K562 (cell line): ENCODE data around the gene NFATC3. TPM values are rescaled to one million over a fixed set of nuclear protein-coding genes. Genes with fewer than 3 reads are reported as not detected.

Experiments used
- ATAC-seq: fragments of 200-7000 bp; cut with Tn5 transposase; 3 replicates; pipeline ENCODE4 v1.9.1; 2020; ENCODE audit warnings: moderate library complexity
- BruUV-seq: library from RNA; stranded (reverse); fragments of 400-500 nt; replicated peaks from 2 replicates; lab custom pipeline; 2021; lab: Mats Ljungman, UMichigan
- CTCF ChIA-PET: fragments of 300-600 bp; formaldehyde crosslinking; extraction: SDS; loops from one replicate; lab custom pipeline; 2021; ENCODE audit warnings: low intra/inter-chr PET ratio; lab: Yijun Ruan, JAX
- POLR2A ChIA-PET: fragments of 300-600, 350-650 bp; sonication (Branson Sonifier 250); formaldehyde crosslinking; extraction: SDS; loops from one replicate; lab custom pipeline; 2021; ENCODE audit warnings: antibody characterized with exemption, inconsistent platforms; lab: Yijun Ruan, JAX
- DNase-seq, 4 experiments: peaks; one replicate each; pipeline versions ENCODE4 v3.0.0 to v3.0.0-alpha.2; 2011 to 2018; ENCODE audit warnings: low spot score in 3 of 4, mixed read lengths in 3 of 4; ENCODE audit errors: extremely low read depth in 1 of 4
- FAIRE-seq: peaks from 2 replicates; lab custom pipeline; 2011; peaks lifted over from hg19 to GRCh38; lab: Jason Lieb, UNC
- H2AFZ ChIP-seq: 2 replicates; pipeline ENCODE4 v1.6.0; 2011; ENCODE audit warnings: low read depth, low read length, control low read depth, inconsistent platforms
- H3K27ac ChIP-seq: fragments of 200-600 bp; 3 replicates; pipeline ENCODE4 v1.8.0; 2011; ENCODE audit warnings: low read depth, mild to moderate bottlenecking, control low read depth, inconsistent platforms, low read length, moderate library complexity, mixed read lengths; ENCODE audit errors: extremely low read depth
- H3K27me3 ChIP-seq, 2 experiments: fragments of 300-600 bp in 1 of 2; 2 replicates in 1 of 2; 3 replicates in 1 of 2; pipeline versions ENCODE4 v1.6.0 to v1.8.0; 2011; ENCODE audit warnings: inconsistent platforms in 2 of 2, low read length in 2 of 2, mild to moderate bottlenecking in 1 of 2, mixed read lengths in 1 of 2, moderate library complexity in 1 of 2; ENCODE audit not compliant: control insufficient read depth in 2 of 2, insufficient read depth in 2 of 2
- H3K36me3 ChIP-seq: fragments of 300-600 bp; 3 replicates; pipeline ENCODE4 v1.8.0; 2011; ENCODE audit warnings: mild to moderate bottlenecking, low read length, inconsistent platforms; ENCODE audit not compliant: control insufficient read depth, insufficient read depth
- H3K4me1 ChIP-seq, 2 experiments: fragments of 200-600 bp in 1 of 2; replicated peaks in 1 of 2; 2 replicates in 1 of 2; 3 replicates in 1 of 2; pipeline versions ENCODE4 v1.5.1 to v1.8.0; 2011; ENCODE audit warnings: inconsistent platforms in 2 of 2, low read length in 2 of 2, mild to moderate bottlenecking in 1 of 2, mixed read lengths in 1 of 2, moderate library complexity in 1 of 2; ENCODE audit not compliant: control insufficient read depth in 2 of 2, insufficient read depth in 2 of 2
- H3K4me2 ChIP-seq: 2 replicates; pipeline ENCODE4 v1.6.1; 2011; ENCODE audit warnings: low read length, control low read depth, inconsistent platforms, mixed read lengths; ENCODE audit not compliant: insufficient read depth
- H3K4me3 ChIP-seq: fragments of 200-600 bp; sonication (generic), shearing (Covaris generic); 2 replicates; pipeline ENCODE4 v1.5.1; 2016; ENCODE audit warnings: control low read depth, inconsistent platforms
- H3K79me2 ChIP-seq: fragments of 200-600 bp; 3 replicates; pipeline ENCODE4 v1.8.0; 2011; ENCODE audit warnings: low read length, inconsistent platforms; ENCODE audit not compliant: control insufficient read depth, insufficient read depth
- H3K9ac ChIP-seq, 2 experiments: 2 replicates each; pipeline versions ENCODE4 v1.6.0 to v1.6.1; 2011; ENCODE audit warnings: low read depth in 2 of 2, low read length in 2 of 2, control low read depth in 1 of 2, inconsistent platforms in 1 of 2, mild to moderate bottlenecking in 1 of 2, mixed read lengths in 1 of 2; ENCODE audit not compliant: insufficient read depth in 1 of 2
- H3K9me1 ChIP-seq: one replicate; pipeline ENCODE4 v1.6.0; 2011; ENCODE audit warnings: inconsistent platforms, mild to moderate bottlenecking, low read length, moderate library complexity; ENCODE audit not compliant: control insufficient read depth, insufficient read depth
- H3K9me3 ChIP-seq: replicated peaks from 2 replicates; pipeline ENCODE4 v1.5.1; 2011; ENCODE audit warnings: low read depth, low read length, inconsistent platforms; ENCODE audit not compliant: control insufficient read depth, insufficient read depth
- H4K20me1 ChIP-seq: replicated peaks from 2 replicates; pipeline ENCODE4 v1.6.1; 2011; ENCODE audit warnings: low read length, inconsistent platforms, mixed read lengths; ENCODE audit not compliant: control insufficient read depth, insufficient read depth
- BDP1 ChIP-seq: IDR thresholded peaks from 3 replicates; pipeline ENCODE4 v1.6.1; 2011; ENCODE audit not compliant: insufficient read length, insufficient read depth
- CREB3L1 ChIP-seq: fragments of 450-650 bp; IDR thresholded peaks from 2 replicates; pipeline ENCODE4 v1.6.1; 2014; ENCODE audit warnings: low read depth, mild to moderate bottlenecking, moderate library complexity, borderline replicate concordance
- DEAF1 ChIP-seq: fragments of 450-650 bp; formaldehyde crosslinking; IDR thresholded peaks from 2 replicates; pipeline ENCODE4 v1.4.0; 2020; ENCODE audit warnings: mild to moderate bottlenecking, moderate library complexity
- HIVEP1 ChIP-seq: fragments of 250-450 bp; sonication (Bioruptor Pico); IDR thresholded peaks from 2 replicates; pipeline ENCODE4 v1.4.0; 2020; ENCODE audit warnings: mild to moderate bottlenecking
- MEIS2 ChIP-seq: fragments of 450-650 bp; IDR thresholded peaks from 2 replicates; pipeline ENCODE4 v1.6.1; 2014; ENCODE audit warnings: mild to moderate bottlenecking; ENCODE audit not compliant: partially characterized antibody
- TCF7 ChIP-seq: sonication (generic); IDR thresholded peaks from 2 replicates; pipeline ENCODE4 v1.6.1; 2016; ENCODE audit warnings: antibody characterized with exemption, borderline replicate concordance
- ZNF24 ChIP-seq: fragments of 450-650 bp; IDR thresholded peaks from 2 replicates; pipeline ENCODE4 v1.6.1; 2016
- ZNF766 ChIP-seq: fragments of 200-800 bp; sonication (Bioruptor generic); conservative IDR thresholded peaks from 2 replicates; pipeline ENCODE4 v1.6.1; 2016; ENCODE audit warnings: missing genetic modification characterization, missing compliant biosample characterization
- WGBS: fragments of 100-300 bp; shearing (Covaris generic); methylation state at CpG from one replicate; pipeline ENCODE4 v1.1.6; 2016; ENCODE audit warnings: low coverage, mixed read lengths; ENCODE audit not compliant: insufficient coverage; ENCODE audit errors: missing lambda C conversion rate; 5-methylcytosine and 5-hydroxymethylcytosine counted together
- in situ Hi-C: fragments of 300-500 bp; cut with MboI; formaldehyde crosslinking; loops from 4 replicates; pipeline ENCODE4 v1.15.0; 2018; ENCODE audit warnings: inconsistent platforms, mixed read lengths
- intact Hi-C: fragments of 100-400 bp; cut with micrococcal nuclease; formaldehyde crosslinking; loops from 2 replicates; pipeline ENCODE4 v1.14.2; 2022
- polyA plus RNA-seq, 8 experiments: library from polyadenylated mRNA; depleted of rRNA in 4 of 8; stranded (reverse) in 5 of 8; unstranded in 3 of 8; fragments of >200 nt; fragmentation: Nextera tagmentation in 2 of 8; fragmentation: Illumina TruSeq in 1 of 8; extraction: Ambion mirVana in 2 of 8; extraction: Trizol in 1 of 8; gene quantifications; 2 replicates each; pipeline versions ENCODE4 v1.2.1 to v1.2.3, GENCODE V29; 2011 to 2014; ENCODE audit warnings: inconsistent platforms in 1 of 8, missing spikeins in 1 of 8
- total RNA-seq, 7 experiments: library from RNA; depleted of rRNA in 6 of 7; stranded (reverse); fragments of >200 nt in 6 of 7; fragmentation: Illumina TruSeq in 2 of 7; extraction: Trizol in 2 of 7; gene quantifications; 2 replicates each; pipeline versions ENCODE4 v1.2.1 to v1.2.3, GENCODE V29; 2011 to 2021; ENCODE audit warnings: low replicate concordance in 1 of 7
- TF ChIP-seq, protein P1 (sequence below), 3 experiments: IDR thresholded peaks in 2 of 3; conservative IDR thresholded peaks in 1 of 3; 2 replicates each; pipeline ENCODE4 v1.5.1; 2011 to 2012; ENCODE audit warnings: low read length in 3 of 3, mild to moderate bottlenecking in 3 of 3, control low read depth in 2 of 3, improper control_type of control experiment in 1 of 3, inconsistent platforms in 1 of 3, low read depth in 1 of 3, mixed read lengths in 1 of 3, moderate library complexity in 1 of 3; ENCODE audit not compliant: insufficient read depth in 2 of 3

Gene NFATC3
- total and polyA plus RNA-seq, 9 of the 15 experiments (the other 6 are each of a cell fraction or from before 2014, with no cell fraction given) = 15.7 to 98.4 (median 59.4) TPM

DNA sequence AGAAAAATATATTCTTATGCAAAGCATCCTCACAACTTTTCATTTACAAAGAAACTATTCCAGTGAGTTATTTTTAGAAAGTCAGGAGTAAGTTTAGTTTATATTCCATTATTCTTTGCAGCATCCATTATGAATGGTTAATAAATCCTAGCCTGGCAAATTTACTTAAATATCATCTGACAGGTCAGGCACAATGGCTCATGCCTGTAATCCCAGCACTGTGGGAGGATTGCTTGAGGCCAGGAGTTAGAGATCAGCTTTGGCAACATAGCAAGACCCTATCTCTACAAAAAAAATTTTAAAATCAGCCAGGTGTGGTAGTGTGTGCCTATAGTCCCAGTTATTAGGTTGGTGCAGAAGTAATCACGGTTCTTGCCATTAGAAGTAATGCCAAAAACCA lies 137.9 kb downstream of the NFATC3 start:
- no peak for FAIRE-seq
- CTCF ChIA-PET = no interaction called here
- intact Hi-C loops = no loop called here

More for the DNA sequence above, 137.9 kb downstream of the NFATC3 start:
- Histone ChIP-seq H3K79me2 (peaks cover 23% of the 10 kb centered on the region), H3K4me1 (peaks cover 0 to 8% of the 10 kb centered on the region in 2 experiments; a peak in 2 of 5 replicates), H3K9ac (no peak overlapping the region), H3K4me3 (no peak overlapping the region), H2AFZ (no peak overlapping the region), H4K20me1 (no peaks in the 10 kb centered on the region; the same call in 1 of the 2 replicates), H3K27ac (no peak overlapping the region), H3K36me3 (peaks cover 63% of the 10 kb centered on the region; the same call in 2 of the 3 replicates), H3K9me1 (no peaks in the 10 kb centered on the region), H3K4me2 (no peak overlapping the region), H3K9me3 (no peaks in the 10 kb centered on the region), H3K27me3 (no peaks in the 10 kb centered on the region)
- ATAC-seq (no peak), DNase-seq (no peak)
- POLR2A ChIA-PET = interaction anchor here (0.6 kb wide), 2 partner anchors 9 to 347 kb away, joined by 3 read pairs; no protein-coding TSS in a partner anchor
- in situ Hi-C loops = loop anchor here (10.0 kb wide), 1 partner anchor 148 kb away; no protein-coding TSS in a partner anchor
- no TSS peak for BruUV-seq
- 78% methylated on average over 1 of the region's 1 CpG for WGBS
- TF ChIP-seq ZNF24 = no peak
- TF ChIP-seq TCF7 = no peak
- TF ChIP-seq DEAF1 (CRISPR knock-in tag) = no peak
- TF ChIP-seq CREB3L1 = no peak
- TF ChIP-seq HIVEP1 (CRISPR knock-in tag) = no peak
- TF ChIP-seq, protein P1, sequence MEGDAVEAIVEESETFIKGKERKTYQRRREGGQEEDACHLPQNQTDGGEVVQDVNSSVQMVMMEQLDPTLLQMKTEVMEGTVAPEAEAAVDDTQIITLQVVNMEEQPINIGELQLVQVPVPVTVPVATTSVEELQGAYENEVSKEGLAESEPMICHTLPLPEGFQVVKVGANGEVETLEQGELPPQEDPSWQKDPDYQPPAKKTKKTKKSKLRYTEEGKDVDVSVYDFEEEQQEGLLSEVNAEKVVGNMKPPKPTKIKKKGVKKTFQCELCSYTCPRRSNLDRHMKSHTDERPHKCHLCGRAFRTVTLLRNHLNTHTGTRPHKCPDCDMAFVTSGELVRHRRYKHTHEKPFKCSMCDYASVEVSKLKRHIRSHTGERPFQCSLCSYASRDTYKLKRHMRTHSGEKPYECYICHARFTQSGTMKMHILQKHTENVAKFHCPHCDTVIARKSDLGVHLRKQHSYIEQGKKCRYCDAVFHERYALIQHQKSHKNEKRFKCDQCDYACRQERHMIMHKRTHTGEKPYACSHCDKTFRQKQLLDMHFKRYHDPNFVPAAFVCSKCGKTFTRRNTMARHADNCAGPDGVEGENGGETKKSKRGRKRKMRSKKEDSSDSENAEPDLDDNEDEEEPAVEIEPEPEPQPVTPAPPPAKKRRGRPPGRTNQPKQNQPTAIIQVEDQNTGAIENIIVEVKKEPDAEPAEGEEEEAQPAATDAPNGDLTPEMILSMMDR (IDR thresholded peaks at IDR 0.05 in 2 of 3, conservative IDR thresholded peaks at IDR 0.05 in 1 of 3; ENCODE audit: insufficient read depth in 2 of 3, low read depth in 1 of 3, low read length in 3 of 3) = no peak
- TF ChIP-seq MEIS2 = no peak
- no peak for TF ChIP-seq BDP1
- TF ChIP-seq ZNF766 (CRISPR knock-in tag) = no peak
